HEK293 (cell line): Measurements from ENCODE around the gene HTT.

Source experiments
- CTCF ChIA-PET: fragments of 350-600 bp; formaldehyde crosslinking; extraction: SDS; loops from one replicate; lab custom pipeline; 2021; ENCODE audit warnings: antibody characterized with exemption; lab: Yijun Ruan, JAX
- POLR2A ChIA-PET: fragments of 300-600 bp; formaldehyde crosslinking; extraction: SDS; loops from one replicate; lab custom pipeline; 2020; ENCODE audit warnings: antibody characterized with exemption, inconsistent platforms; lab: Yijun Ruan, JAX
- H3K27ac ChIP-seq: fragments of 200-500 bp; sonication (Bioruptor generic); 2 replicates; pipeline ENCODE4 v1.5.1; 2014; ENCODE audit warnings: low read depth, low read length, control low read depth, inconsistent platforms; ENCODE audit errors: extremely low read depth
- H3K36me3 ChIP-seq, 2 experiments: fragments of 200-500 bp in 1 of 2; sonication (Bioruptor generic) in 1 of 2; 1 replicate in 1 of 2; 2 replicates in 1 of 2; pipeline ENCODE4 v1.5.1; 2014 to 2017; ENCODE audit warnings: inconsistent platforms in 2 of 2, low read length in 2 of 2; ENCODE audit not compliant: control insufficient read depth in 2 of 2, insufficient read depth in 1 of 2
- H3K4me1 ChIP-seq: fragments of 200-500 bp; sonication (Bioruptor generic); 2 replicates; pipeline ENCODE4 v1.5.1; 2014; ENCODE audit warnings: mild to moderate bottlenecking, low read length, inconsistent platforms; ENCODE audit not compliant: control insufficient read depth, insufficient read depth
- H3K4me3 ChIP-seq: 2 replicates; pipeline ENCODE4 v1.5.1; 2011; ENCODE audit warnings: low read depth, mild to moderate bottlenecking, control low read depth, low read length, moderate library complexity
- H3K9me3 ChIP-seq: fragments of 200-500 bp; sonication (Bioruptor generic); 2 replicates; pipeline ENCODE4 v1.5.1; 2014; ENCODE audit warnings: low read depth, low read length, inconsistent platforms; ENCODE audit not compliant: control insufficient read depth, insufficient read depth
- EGR2 ChIP-seq: fragments of 450-650 bp; formaldehyde crosslinking; IDR thresholded peaks from 2 replicates; pipeline ENCODE4 v1.5.1; 2016; ENCODE audit warnings: low read depth, missing biosample characterization, missing genetic modification characterization
- KLF10 ChIP-seq: fragments of 450-650 bp; IDR thresholded peaks from 2 replicates; pipeline ENCODE4 v1.5.1; 2018; ENCODE audit warnings: missing biosample characterization, mild to moderate bottlenecking, missing genetic modification characterization
- PATZ1 ChIP-seq: fragments of 450-650 bp; formaldehyde crosslinking; IDR thresholded peaks from 2 replicates; pipeline ENCODE4 v1.5.1; 2016; ENCODE audit warnings: missing biosample characterization, missing genetic modification characterization
- PRDM10 ChIP-seq: fragments of 450-650 bp; formaldehyde crosslinking; IDR thresholded peaks from 2 replicates; pipeline ENCODE4 v1.5.1; 2016; ENCODE audit warnings: missing biosample characterization, missing genetic modification characterization
- SCRT1 ChIP-seq: fragments of 450-650 bp; formaldehyde crosslinking; IDR thresholded peaks from 2 replicates; pipeline ENCODE4 v1.5.1; 2016; ENCODE audit warnings: missing biosample characterization, missing genetic modification characterization, borderline replicate concordance
- ZFP3 ChIP-seq: fragments of 450-650 bp; formaldehyde crosslinking; IDR thresholded peaks from 2 replicates; pipeline ENCODE4 v1.5.1; 2016; ENCODE audit warnings: low read depth, missing biosample characterization, missing genetic modification characterization
- ZNF112 ChIP-seq: fragments of 450-650 bp; formaldehyde crosslinking; IDR thresholded peaks from 2 replicates; pipeline ENCODE4 v1.5.0; 2017; ENCODE audit warnings: missing biosample characterization, missing genetic modification characterization
- ZNF16 ChIP-seq: fragments of 450-650 bp; formaldehyde crosslinking; IDR thresholded peaks from 2 replicates; pipeline ENCODE4 v1.5.1; 2016; ENCODE audit warnings: low read depth, missing biosample characterization, missing genetic modification characterization
- ZNF24 ChIP-seq: fragments of 450-650 bp; formaldehyde crosslinking; IDR thresholded peaks from 2 replicates; pipeline ENCODE4 v1.5.1; 2016; ENCODE audit warnings: missing biosample characterization, missing genetic modification characterization
- ZNF311 ChIP-seq: fragments of 450-650 bp; formaldehyde crosslinking; IDR thresholded peaks from 2 replicates; pipeline ENCODE4 v1.5.1; 2017; ENCODE audit warnings: missing biosample characterization, missing genetic modification characterization, borderline replicate concordance
- ZNF404 ChIP-seq: fragments of 450-650 bp; formaldehyde crosslinking; IDR thresholded peaks from 2 replicates; pipeline ENCODE4 v1.5.1; 2017; ENCODE audit warnings: missing biosample characterization, missing genetic modification characterization
- ZNF433 ChIP-seq: fragments of 450-650 bp; formaldehyde crosslinking; IDR thresholded peaks from 2 replicates; pipeline ENCODE4 v1.5.1; 2016; ENCODE audit warnings: missing biosample characterization, missing genetic modification characterization, low read depth
- ZNF555 ChIP-seq: fragments of 450-650 bp; formaldehyde crosslinking; conservative IDR thresholded peaks from 2 replicates; pipeline ENCODE4 v1.5.1; 2017; ENCODE audit warnings: missing biosample characterization, mild to moderate bottlenecking, missing genetic modification characterization, inconsistent platforms
- ZNF558 ChIP-seq: fragments of 450-650 bp; formaldehyde crosslinking; IDR thresholded peaks from 2 replicates; pipeline ENCODE4 v1.5.1; 2016; ENCODE audit warnings: missing biosample characterization, missing genetic modification characterization
- ZNF624 ChIP-seq: fragments of 450-650 bp; formaldehyde crosslinking; IDR thresholded peaks from 2 replicates; pipeline ENCODE4 v1.5.1; 2017; ENCODE audit warnings: missing biosample characterization, missing genetic modification characterization
- ZNF654 ChIP-seq: fragments of 450-650 bp; formaldehyde crosslinking; IDR thresholded peaks from 2 replicates; pipeline ENCODE4 v1.5.1; 2016; ENCODE audit warnings: low read depth, missing biosample characterization, missing genetic modification characterization
- ZNF677 ChIP-seq: fragments of 450-650 bp; IDR thresholded peaks from 2 replicates; pipeline ENCODE4 v1.5.0; 2018; ENCODE audit warnings: missing biosample characterization, mild to moderate bottlenecking, missing genetic modification characterization, moderate library complexity
- TF ChIP-seq, protein P1 (sequence below): fragments of 450-650 bp; formaldehyde crosslinking; IDR thresholded peaks from 2 replicates; pipeline ENCODE4 v1.5.1; 2017; ENCODE audit warnings: missing biosample characterization, mild to moderate bottlenecking, missing genetic modification characterization, moderate library complexity

Gene HTT

DNA sequence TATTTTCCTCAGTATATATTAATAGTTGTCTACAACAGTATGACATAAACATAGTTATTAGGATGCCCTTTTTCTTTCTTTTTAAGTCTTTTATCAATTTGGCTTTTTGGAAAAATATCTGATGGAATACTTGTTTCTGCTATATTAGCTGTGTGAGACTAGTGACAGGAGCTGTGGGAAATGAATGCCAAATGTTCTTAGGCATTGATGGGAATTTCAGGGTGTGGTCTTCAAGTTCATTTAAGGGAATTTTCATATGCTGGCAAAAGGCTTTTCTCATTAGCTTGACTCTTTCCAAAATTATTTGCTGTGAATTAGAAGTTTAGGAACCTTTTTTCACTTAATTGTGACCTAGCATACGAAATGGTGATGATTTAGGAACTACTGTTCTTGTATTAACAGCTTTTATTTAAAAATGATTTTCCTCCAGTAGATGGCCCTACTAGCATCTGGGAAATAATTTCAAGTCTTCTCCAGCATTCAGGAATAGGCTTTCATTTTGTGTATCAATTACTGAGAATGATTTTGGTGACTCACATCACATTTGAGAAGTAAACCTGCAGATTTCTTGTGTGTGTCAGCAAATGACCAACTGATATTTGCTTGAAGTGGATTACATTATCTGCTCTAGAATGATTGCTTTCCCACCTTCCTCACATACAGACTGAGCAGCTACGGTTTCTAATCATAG is 70.9 kb downstream of the HTT start:
- H3K4me1 ChIP-seq, result no peaks in the 10 kb centered on the region
- no peak overlapping the region for H3K4me3 ChIP-seq
- TF ChIP-seq ZNF677 (tag by site-specific recombination) (no peak), ZNF654 (peak; percentile 16; the same call in 1 of the 2 replicates)
- CTCF ChIA-PET, result interaction anchor here (0.6 to 1.1 kb wide), 5 partner anchors 10 to 797 kb away, joined by 3 to 5 read pairs (median 3); no protein-coding TSS in a partner anchor
- no peak overlapping the region for H3K27ac ChIP-seq
- peaks cover 21 to 79% of the 10 kb centered on the region in 2 experiments for H3K36me3 ChIP-seq
- no peaks in the 10 kb centered on the region for H3K9me3 ChIP-seq
- POLR2A ChIA-PET, result no interaction called here

DNA sequence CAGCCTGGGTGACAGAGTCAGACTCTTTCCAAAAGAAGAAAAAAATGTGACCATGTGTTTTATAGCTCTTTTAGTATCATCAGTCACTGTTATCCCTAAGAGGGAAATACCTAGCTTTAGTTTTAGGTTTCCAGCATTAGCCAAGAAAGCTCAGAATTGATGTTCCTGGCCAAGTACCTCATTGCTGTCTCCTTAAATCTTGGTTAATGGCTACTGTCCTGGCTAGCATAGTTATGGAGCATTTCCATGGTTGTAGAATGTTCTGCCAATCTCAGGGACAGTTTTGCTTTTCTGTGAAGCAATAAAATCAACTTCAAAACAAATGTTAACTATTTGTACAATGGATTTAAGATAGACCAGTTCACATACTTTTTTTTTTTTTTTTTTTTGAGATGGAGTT is 74.4 kb downstream of the HTT start:
- Histone ChIP-seq H3K4me1 (no peaks in the 10 kb centered on the region), H3K4me3 (no peak overlapping the region), H3K36me3 (peaks cover 14 to 83% of the 10 kb centered on the region in 2 experiments), H3K9me3 (no peaks in the 10 kb centered on the region), H3K27ac (no peak overlapping the region)
- TF ChIP-seq ZNF558 (tag by site-specific recombination), result no peak
- TF ChIP-seq PRDM10 (tag by site-specific recombination), result no peak
- no peak for TF ChIP-seq PATZ1 (tag by site-specific recombination)
- no peak for TF ChIP-seq ZNF112 (tag by site-specific recombination)
- TF ChIP-seq, protein P1, sequence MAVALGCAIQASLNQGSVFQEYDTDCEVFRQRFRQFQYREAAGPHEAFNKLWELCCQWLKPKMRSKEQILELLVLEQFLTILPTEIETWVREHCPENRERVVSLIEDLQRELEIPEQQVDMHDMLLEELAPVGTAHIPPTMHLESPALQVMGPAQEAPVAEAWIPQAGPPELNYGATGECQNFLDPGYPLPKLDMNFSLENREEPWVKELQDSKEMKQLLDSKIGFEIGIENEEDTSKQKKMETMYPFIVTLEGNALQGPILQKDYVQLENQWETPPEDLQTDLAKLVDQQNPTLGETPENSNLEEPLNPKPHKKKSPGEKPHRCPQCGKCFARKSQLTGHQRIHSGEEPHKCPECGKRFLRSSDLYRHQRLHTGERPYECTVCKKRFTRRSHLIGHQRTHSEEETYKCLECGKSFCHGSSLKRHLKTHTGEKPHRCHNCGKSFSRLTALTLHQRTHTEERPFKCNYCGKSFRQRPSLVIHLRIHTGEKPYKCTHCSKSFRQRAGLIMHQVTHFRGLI (tag by site-specific recombination), result no peak
- no peak for TF ChIP-seq ZFP3 (tag by site-specific recombination)
- no peak for TF ChIP-seq ZNF433
- TF ChIP-seq EGR2 (tag by site-specific recombination), result no peak
- TF ChIP-seq ZNF16 (tag by site-specific recombination), result no peak
- no peak for TF ChIP-seq ZNF404
- TF ChIP-seq KLF10 (tag by site-specific recombination), result no peak
- TF ChIP-seq ZNF624 (tag by site-specific recombination), result no peak
- TF ChIP-seq SCRT1, result no peak
- TF ChIP-seq ZNF24 (tag by site-specific recombination), result no peak
- no peak for TF ChIP-seq ZNF311 (tag by site-specific recombination)
- TF ChIP-seq ZNF555 (tag by site-specific recombination), result no peak
- ChIA-PET CTCF (interaction anchor here (0.9 kb wide), 1 partner anchor 19 kb away, joined by 3 read pairs; no protein-coding TSS in a partner anchor), POLR2A (no interaction called here)
